Astrocyte of the hippocampus (primary cell): ENCODE data around the gene FAM53A.

Source experiments
- DNase-seq: peaks from one replicate; pipeline ENCODE4 v3.0.0; 2011; ENCODE audit warnings: low read depth, low spot score

The FAM53A gene, protein sequence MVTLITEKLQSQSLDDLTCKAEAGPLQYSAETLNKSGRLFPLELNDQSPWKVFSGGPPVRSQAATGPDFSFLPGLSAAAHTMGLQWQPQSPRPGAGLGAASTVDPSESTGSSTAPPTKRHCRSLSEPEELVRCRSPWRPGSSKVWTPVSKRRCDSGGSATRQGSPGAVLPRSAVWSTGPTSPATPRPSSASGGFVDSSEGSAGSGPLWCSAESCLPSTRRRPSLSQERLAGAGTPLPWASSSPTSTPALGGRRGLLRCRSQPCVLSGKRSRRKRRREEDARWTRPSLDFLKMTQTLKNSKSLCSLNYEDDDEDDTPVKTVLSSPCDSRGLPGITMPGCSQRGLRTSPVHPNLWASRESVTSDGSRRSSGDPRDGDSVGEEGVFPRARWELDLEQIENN

GRCh38 chr4:1683736-1684505, at the start of gene FAM53A:
Gene FAM53A (minus strand): TSS chr4:1684313. CDS start chr4:1668741, 15,572 bp downstream.
- DNase-seq: peak; percentile 96

DNA sequence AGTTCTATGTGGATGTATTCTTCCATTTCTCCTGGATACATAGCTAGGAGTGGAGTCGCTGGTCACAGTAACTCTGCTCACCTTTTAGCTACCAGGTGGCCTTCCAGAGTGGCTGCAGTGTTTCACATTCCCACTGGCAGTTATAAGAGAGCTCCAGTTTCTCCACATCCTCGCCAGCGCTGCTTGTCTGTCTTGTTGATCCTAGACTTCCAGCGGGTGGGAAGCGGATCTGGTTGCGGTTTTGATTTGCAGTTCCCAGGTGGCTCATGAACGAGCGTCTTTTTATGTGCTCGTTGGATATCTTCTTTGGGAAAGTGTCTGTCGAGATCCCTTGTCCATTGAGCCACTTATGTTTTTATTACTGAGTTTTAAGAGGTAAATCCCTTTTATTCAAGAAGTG, 48.8 kb upstream of the FAM53A start:
- DNase-seq: no peak

GRCh38 chr4:1731180-1731579, 47.1 kb upstream of the FAM53A start:
- DNase-seq: peak; percentile 82

GRCh38 chr4:1730532-1731135, 46.5 kb upstream of the FAM53A start:
- no peak for DNase-seq

- no peak for DNase-seq
These were observed 44.2 kb upstream of the FAM53A start for GRCh38 chr4:1728061-1728980.

DNA sequence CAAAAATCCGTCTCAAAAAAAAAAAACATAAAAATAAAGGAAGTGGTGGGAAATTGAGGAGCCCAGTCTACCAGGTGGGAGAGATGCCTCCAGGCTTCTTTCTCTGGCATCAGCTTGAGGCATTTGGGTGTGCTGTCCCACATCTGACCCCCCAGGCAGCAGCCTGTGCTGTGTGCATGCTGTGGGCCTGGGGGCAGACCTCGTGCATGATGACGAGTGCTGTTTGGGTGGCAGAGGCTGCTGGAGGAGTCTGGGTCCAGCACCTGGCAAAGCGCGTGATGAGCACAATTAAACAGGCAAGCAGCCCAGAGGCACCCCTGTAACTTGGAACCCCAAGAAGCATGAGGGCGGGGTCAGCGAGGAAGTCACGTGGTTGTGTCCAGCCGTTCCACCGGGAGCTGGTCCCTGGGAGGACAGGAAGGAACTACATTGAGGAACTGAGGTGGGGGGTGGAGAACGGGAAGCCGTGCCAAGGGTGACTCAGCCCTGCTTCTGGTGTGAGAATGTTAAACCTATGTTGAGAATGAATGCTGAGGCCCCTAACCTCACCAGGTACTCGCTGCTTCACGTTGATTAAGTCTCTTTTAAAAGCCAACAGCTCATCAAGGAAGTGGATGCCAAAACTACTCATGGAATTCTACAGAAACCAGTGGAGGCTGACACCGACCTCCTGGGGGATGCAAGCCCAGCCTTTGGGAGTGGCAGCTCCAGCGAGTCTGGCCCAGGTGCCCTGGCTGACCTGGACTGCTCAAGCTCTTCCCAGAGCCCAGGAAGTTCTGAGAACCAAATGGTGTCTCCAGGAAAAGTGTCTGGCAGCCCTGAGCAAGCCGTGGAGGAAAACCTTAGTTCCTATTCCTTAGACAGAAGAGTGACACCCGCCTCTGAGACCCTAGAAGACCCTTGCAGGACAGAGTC, 43.3 kb upstream of the FAM53A start:
- DNase-seq: peak; percentile 92

GRCh38 chr4:1726146-1726934, 42.2 kb upstream of the FAM53A start:
- DNase-seq: peak; percentile 95

DNA sequence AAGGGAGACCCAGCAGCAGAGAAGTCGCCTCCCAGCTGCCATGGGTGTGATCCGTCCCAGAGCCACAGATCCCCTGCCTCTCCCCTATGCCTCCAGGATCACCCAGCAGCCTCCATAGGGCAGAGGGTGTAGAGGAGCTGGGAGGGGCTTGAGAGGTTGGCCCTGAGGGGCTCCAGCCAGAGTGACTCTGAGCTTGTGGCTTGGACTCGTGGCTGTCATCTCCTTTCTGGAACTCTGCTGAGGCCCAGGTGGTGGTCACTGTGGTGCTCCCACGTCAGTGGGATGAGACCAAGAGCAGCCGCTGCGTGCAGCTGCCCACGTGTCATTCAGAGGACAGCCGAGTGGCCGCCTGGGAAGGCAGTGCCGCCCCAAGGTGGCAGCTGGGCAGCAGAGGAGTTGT, 41.4 kb upstream of the FAM53A start:
- no peak for DNase-seq

DNA sequence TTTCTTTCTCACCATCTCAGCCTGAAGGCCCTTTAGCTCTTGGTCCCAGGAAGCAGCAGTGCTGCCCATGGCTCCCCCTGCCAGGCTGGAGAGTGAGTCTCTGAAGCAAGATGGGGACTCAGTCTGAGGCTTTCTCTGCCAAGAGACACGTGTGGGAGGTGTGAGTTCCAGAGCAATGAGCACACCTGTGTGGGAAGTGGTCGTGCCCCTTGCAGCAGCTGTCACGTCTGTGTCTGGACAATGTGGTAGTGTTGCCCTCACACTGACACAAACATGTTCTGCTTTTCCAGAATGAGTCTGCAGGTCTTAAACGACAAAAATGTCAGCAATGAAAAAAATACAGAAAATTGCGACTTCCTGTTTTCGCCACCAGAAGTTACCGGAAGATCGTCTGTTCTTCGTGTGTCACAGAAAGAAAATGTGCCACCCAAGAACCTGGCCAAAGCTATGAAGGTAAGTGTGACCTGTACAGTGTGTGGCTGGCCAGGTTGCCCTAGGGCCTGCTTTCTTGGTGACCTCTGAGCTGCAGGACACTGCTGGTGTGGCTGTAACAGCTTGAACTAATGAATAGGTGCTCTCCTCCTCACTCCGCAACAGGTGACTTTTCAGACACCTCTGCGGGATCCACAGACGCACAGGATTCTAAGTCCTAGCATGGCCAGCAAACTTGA, 39.2 kb upstream of the FAM53A start:
- DNase-seq: no peak

- no peak for DNase-seq
These were observed 38.5 kb upstream of the FAM53A start for GRCh38 chr4:1722551-1723118.

DNA sequence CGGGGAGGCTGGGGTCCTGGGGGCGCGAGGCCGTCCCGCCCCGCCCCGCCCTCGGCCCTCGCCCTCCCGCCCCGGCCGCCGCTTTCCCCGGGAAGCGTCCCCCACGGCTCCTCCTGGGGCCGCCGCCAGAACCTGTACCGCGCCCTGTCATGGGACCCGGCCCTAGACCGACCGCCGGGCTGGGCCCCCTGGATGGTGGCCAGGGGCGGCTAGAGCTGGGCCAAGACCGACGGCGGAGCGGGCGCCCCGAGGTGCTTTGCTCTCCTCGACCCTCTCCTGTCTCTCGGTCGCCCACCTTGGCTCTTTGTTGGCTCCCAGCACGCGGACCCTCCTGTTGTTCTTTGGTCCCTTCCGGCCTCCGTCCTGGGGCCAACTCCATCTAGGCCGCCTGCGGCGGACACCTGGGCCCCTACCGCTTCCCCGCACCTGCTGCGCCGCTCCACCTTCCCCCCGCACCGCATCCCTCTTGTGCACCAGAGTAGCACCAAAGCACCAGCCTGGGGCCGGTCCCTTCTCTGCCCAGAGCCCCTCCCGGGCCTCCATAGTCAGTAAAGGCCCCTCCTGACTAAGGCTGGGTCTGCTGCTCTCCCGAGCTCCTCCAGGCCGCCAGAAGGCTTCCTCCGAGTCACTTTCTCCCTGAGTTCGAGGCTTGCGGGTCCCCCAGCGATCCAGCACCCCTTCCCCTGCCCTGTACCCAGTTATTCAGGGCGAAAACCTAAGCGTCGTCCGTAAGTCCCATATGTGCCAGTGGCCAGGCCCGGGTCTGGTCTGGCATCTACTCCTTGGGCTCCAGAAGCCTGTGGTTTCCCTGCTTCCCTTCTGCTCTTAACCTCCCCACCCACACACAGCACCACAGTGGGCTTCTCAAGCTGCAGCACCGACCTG, 37.8 kb upstream of the FAM53A start:
- no peak for DNase-seq

DNA sequence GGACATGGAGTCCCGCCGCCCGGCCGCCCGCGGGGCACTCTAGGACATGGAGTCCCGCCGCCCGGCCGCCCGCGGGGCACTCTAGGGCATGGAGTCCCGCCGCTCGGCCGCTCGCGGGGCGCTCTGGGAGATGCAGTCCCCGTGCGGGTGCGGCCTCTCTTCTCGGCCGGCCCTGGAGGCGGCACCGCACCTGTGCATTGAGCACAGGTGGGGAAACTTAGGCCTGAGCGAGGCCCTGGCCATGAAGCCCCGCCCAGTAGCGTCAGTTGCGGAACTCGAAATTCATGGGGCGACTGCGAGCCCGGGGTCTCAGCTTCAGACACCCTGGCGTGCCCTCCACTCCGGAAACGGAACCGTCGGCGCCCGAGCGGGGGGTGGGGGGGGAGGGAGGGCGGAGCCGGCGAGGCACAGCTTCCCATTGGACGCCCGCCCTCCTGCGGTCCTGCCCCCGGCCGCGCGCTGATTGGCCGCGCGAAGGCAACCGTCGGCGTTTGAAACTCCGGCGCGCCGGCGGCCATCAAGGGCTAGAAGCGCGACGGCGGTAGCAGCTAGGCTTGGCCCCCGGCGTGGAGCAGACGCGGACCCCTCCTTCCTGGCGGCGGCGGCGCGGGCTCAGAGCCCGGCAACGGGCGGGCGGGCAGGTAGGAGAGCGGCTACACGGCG, 37.0 kb upstream of the FAM53A start, which contains the start of the genes TACC3 and TMEM129:
TSS of gene TACC3 (plus strand) at position 519 of the 663 bp plus-strand sequence. CDS start 1,901 bp downstream, outside the sequence.
TSS of gene TMEM129 (minus strand) at position 321 of the 663 bp plus-strand sequence. CDS start 486 bp downstream, outside the sequence.
- DNase-seq: peak; percentile 96

DNA sequence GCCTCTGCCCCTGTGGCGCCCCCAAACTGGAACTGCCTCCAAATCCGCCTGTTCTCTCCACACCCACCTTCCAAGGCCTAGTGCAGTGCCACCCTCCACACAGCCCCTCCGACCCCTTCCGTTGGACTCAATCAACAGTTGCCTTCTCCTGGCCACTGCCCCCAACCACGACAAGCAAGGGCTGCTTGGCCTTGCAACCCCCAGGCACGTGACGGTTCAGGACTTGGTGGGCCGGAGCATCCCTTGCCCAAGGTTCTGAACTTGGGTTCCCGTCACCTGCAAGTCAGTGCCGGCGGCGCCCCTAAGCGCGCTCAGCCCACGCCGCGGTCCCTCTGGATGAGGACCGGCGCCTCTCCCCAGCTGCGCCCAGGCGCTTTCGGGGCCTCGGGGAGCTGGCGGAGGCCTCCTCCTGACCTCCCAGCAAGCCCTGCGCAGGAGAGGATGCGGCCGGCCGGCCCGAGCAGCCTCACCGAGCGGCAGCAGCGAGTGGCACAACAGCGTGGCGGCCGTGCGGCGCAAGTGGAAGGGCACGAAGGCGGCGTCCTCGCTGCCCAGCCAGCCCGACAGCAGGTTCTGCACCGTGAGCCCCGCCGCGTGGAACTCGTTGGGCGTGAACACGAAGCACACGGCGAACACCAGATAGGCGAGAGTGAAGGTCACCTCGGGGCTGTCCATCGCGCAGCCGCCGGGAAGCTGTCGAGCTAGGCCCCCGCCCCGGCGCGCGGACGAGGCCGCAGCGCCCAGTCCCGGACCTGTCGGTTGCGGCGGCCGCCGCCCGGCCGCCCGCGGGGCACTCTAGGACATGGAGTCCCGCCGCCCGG, 36.3 kb upstream of the FAM53A start:
- DNase-seq: peak; percentile 74

DNA sequence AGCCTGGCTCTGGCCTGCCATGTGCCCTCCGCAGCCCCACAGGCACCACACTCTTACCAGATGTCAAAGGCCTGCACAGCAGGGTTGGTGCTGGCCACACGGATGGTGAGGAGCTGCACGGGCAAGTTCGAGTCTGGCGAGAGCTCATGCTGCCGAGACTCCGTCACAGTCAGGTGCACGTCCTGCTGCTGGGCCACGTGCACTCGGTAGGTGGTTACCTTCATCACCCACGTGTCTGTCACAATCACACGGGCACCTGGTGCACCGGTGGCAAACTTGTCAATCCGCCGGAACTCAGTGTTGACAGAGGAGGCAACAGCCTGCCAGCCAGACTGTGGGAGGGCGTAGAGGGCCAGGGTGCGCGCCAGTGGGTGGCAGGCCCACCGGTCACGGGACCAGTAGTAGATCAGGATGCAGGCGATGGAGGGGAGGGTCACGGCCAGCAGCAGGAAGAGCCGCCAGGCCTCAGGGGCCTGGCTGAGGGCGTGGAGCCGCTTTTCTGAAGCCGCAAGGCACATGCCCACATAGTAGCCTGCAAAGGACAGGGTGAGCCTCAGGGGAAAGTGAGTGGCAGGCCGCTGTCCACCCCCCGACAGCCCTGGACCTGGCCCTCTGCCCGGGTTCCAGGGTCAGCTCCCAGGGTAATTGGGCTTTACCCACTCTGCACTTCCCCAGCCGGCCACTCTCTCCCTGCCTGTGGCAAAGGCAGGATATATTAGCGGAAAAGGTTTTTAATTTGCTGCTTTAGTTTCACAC, 34.2 kb upstream of the FAM53A start:
- no peak for DNase-seq
